HUES48 (cell line): Measurements from ENCODE around the gene NEDD8.

Source experiments
- H3K27ac ChIP-seq: one replicate; pipeline ENCODE4 v1.7.0; 2013; ENCODE audit warnings: low read depth, low read length, inconsistent platforms
- H3K27me3 ChIP-seq: 2 replicates; pipeline ENCODE4 v1.6.1; 2013; ENCODE audit warnings: mild to moderate bottlenecking, low read length; ENCODE audit not compliant: control insufficient read depth, insufficient read depth
- H3K36me3 ChIP-seq: 2 replicates; pipeline ENCODE4 v1.6.1; 2013; ENCODE audit warnings: low read length; ENCODE audit not compliant: control insufficient read depth, insufficient read depth
- H3K4me1 ChIP-seq: 2 replicates; pipeline ENCODE4 v1.6.1; 2013; ENCODE audit warnings: mild to moderate bottlenecking, low read length; ENCODE audit not compliant: control insufficient read depth, insufficient read depth
- H3K4me3 ChIP-seq: 2 replicates; pipeline ENCODE4 v1.5.1; 2013; ENCODE audit warnings: mild to moderate bottlenecking, low read depth, low read length
- H3K9ac ChIP-seq: 2 replicates; pipeline ENCODE4 v1.6.1; 2013; ENCODE audit warnings: mild to moderate bottlenecking, low read depth, low read length, moderate library complexity
- H3K9me3 ChIP-seq: 2 replicates; pipeline ENCODE4 v1.6.1; 2013; ENCODE audit warnings: low read length; ENCODE audit not compliant: control insufficient read depth, insufficient read depth

Gene NEDD8

DNA sequence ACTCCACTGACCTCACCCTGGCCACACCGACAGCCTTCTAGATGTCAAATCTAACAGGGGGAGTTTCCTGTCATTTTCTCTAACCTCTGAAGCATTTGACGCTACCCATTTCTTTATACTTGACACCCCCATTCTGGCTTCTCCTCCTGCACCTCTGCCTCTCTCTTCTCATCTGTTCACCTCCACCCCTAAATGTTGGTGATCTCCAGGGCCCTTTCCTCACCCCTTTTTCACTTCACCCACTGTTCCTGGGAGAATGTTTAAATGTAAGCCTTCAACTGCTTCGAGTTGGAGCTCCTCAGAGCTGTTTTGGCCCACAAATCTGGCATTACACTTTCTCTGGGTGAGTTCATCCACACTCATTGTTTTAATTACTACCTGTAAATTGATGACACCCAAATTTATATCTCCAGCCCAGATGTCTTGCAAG lies 39.7 kb upstream of the NEDD8 start:
- H3K27ac ChIP-seq: no peak overlapping the region

DNA sequence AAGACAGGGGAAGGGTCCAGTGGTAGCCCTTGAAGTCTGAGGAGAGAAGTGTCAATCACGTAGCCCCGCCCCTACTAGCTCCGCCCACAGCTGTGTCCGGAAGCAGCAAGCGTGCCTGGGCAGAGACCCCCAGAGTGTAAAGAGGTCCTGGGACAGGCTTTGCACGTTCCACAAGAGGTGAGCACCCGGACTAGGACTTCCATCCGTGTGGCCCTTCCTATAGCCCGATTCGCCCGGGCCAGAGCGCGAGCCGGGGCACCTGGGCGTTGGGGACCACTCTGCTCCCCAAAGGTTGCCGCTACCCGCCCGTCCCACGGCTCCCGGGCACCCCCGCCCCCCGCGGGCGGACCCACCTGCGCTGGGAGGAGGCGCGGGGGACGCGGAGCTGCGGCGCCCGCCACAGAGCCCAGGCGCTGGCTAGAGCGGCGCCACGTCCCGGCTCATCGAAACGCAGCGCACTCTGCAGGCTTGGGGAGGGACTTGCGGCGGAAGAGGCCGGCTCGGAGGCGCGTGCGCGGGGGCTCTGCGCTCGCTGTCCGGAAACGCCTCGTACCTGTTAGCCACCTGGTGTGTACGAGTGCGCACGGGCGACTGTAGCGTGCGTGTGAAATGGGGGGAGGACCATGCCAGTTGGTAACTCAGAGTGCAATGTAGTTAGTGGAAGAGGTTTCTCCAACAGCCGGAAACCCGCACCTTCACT lies 39.1 kb upstream of the NEDD8 start, which contains the start of gene RABGGTA:
TSS of gene RABGGTA (minus strand) at position 464 of the 700 bp plus-strand sequence. CDS start 482 bp downstream, outside the sequence.
- Histone ChIP-seq H3K9me3 (no peaks in the 10 kb centered on the region), H3K4me3 (peak within 1 kb of the TSS; percentile 90), H3K4me1 (peaks cover 7% of the 10 kb centered on the region; the same call in 1 of the 2 replicates), H3K36me3 (peaks cover 6% of the 10 kb centered on the region), H3K9ac (peak within 1 kb of the TSS; percentile 95), H3K27ac (peak within 1 kb of the TSS; percentile 96), H3K27me3 (no peaks in the 10 kb centered on the region)

More for the DNA sequence above, 39.7 kb upstream of the NEDD8 start:
- H3K4me3 ChIP-seq: peak overlapping the region; percentile 90
- no peaks in the 10 kb centered on the region for H3K9me3 ChIP-seq
- H3K36me3 ChIP-seq: peaks cover 3% of the 10 kb centered on the region
- H3K27me3 ChIP-seq: no peaks in the 10 kb centered on the region
- H3K9ac ChIP-seq: no peak overlapping the region
- peaks cover 7% of the 10 kb centered on the region; the same call in 1 of the 2 replicates for H3K4me1 ChIP-seq

DNA sequence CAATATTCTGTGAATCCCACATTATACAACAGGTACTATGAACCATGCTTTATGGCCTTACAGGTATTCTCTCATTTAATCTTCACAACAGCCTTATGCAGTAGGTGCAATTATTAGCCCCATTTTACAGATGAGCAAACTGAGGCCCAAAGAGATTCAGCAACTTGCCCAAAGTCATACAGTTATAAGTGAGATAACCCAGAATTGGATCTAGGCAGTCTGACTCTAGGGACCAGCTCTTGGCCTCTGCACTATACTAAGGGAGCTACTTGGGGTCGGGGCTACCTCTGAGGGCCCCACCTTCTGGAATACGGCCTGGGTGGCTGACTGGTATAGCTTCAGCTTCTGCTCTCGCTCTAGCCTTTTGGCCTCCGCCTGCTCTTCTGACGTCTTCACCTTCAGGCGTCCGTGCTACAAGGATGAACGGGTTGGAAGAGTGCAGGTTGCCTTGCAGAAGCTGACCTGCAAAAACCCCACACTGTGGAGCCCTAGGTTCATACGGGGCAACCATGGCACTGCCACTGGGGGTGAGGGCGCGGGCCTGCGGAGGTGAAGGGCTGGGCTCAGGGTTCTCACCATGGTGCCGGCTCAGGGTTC lies 38.5 kb upstream of the NEDD8 start:
- Histone ChIP-seq H3K9me3 (no peaks in the 10 kb centered on the region), H3K27me3 (no peaks in the 10 kb centered on the region), H3K4me3 (peak overlapping the region; percentile 90), H3K9ac (peak overlapping the region; percentile 95; the same call in 1 of the 2 replicates), H3K36me3 (peaks cover 9% of the 10 kb centered on the region), H3K4me1 (peaks cover 7% of the 10 kb centered on the region; the same call in 1 of the 2 replicates), H3K27ac (peak overlapping the region; percentile 96)

DNA sequence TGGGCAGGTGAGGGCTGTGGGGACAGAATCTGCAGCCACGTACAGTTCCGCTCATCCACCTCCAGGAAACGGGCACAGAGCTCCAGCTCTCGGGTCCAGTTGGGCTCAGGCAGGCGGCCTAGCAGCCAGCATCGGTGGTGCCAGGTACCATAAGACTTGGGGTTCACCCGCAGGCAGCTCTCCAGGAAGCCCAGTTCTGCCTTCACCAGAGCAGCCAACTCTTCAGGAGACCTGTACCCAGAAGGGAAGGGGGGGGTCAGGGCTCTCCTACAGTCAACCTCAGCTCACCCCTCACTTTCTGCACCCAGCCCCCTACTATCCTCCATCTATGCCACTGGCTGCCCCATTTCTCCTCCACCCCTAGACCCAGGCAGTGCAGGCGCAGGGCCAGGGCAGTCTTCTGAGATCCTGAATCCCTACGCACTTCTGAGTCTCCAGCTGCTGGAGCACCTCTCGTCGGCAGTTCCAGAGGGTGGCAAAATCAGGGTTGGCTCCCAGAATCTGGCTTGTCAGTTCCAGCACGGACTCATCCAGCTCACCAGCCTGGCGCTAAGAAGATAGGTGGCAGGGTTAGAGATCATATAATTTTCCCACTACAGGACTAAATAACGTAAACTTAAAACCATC lies 37.9 kb upstream of the NEDD8 start:
- H3K27ac ChIP-seq: no peak overlapping the region
- H3K9me3 ChIP-seq: no peaks in the 10 kb centered on the region
- H3K36me3 ChIP-seq: peaks cover 9% of the 10 kb centered on the region
- no peak overlapping the region for H3K9ac ChIP-seq
- H3K4me3 ChIP-seq: no peak overlapping the region
- H3K4me1 ChIP-seq: peaks cover 7% of the 10 kb centered on the region; the same call in 1 of the 2 replicates
- no peaks in the 10 kb centered on the region for H3K27me3 ChIP-seq

- no peaks in the 10 kb centered on the region for H3K27me3 ChIP-seq
- peaks cover 9% of the 10 kb centered on the region for H3K36me3 ChIP-seq
- no peak overlapping the region for H3K4me3 ChIP-seq
- H3K9me3 ChIP-seq: no peaks in the 10 kb centered on the region
- H3K9ac ChIP-seq: no peak overlapping the region
- no peak overlapping the region for H3K27ac ChIP-seq
- peaks cover 7% of the 10 kb centered on the region; the same call in 1 of the 2 replicates for H3K4me1 ChIP-seq
Measured at GRCh38 chr14:24269368-24269767, 37.2 kb upstream of the NEDD8 start.

DNA sequence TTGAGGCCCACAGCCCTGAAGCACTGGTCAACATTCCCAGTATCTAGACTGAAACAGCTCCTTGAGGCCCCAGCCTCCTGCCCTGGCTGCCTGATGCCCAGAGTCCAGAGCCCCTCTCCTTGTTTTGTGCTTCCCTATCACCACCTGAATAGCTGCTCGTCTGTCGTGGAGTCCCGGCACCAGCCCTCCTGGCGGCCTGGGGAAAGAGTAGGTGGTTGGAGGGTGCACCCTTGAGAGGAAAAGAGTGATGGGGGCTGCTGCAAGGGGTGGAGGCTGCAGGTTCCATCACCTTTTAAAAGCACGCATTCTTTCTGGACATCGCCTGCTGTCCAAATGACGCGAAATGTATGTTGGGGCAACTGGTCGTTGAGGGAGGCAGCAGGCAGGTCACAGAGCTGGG lies 36.1 kb upstream of the NEDD8 start:
- H3K4me3 ChIP-seq: no peak overlapping the region
- no peaks in the 10 kb centered on the region for H3K9me3 ChIP-seq
- no peak overlapping the region for H3K27ac ChIP-seq
- H3K9ac ChIP-seq: no peak overlapping the region
- H3K27me3 ChIP-seq: no peaks in the 10 kb centered on the region
- 0 out of 2 replicates have a peak, but pooled peaks cover 4% of the 10 kb centered on the region for H3K4me1 ChIP-seq
- H3K36me3 ChIP-seq: peaks cover 9% of the 10 kb centered on the region

DNA sequence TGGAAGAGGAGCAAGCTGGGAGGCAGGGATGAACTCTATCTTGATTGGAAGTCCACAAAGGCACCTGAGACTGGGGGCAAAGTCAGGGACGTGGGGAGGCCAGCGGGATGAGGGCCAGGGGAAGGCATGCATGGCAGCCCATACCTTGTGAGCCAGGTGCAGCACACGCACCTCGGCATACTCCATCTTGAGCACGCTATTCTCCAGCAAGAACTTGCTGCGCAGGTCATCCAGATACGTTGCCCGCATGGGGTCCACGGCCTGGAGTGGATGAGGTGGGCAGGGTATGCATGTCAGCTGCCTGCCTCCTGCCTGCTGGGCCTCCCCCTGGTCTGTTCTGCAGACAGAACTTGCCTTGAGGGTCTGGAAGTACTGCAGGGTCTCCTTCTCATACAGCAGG lies 35.3 kb upstream of the NEDD8 start:
- Histone ChIP-seq H3K27ac (no peak overlapping the region), H3K4me1 (0 out of 2 replicates have a peak, but pooled peaks cover 4% of the 10 kb centered on the region), H3K9ac (no peak overlapping the region), H3K36me3 (peaks cover 9% of the 10 kb centered on the region), H3K4me3 (no peak overlapping the region), H3K9me3 (no peaks in the 10 kb centered on the region), H3K27me3 (no peaks in the 10 kb centered on the region)

DNA sequence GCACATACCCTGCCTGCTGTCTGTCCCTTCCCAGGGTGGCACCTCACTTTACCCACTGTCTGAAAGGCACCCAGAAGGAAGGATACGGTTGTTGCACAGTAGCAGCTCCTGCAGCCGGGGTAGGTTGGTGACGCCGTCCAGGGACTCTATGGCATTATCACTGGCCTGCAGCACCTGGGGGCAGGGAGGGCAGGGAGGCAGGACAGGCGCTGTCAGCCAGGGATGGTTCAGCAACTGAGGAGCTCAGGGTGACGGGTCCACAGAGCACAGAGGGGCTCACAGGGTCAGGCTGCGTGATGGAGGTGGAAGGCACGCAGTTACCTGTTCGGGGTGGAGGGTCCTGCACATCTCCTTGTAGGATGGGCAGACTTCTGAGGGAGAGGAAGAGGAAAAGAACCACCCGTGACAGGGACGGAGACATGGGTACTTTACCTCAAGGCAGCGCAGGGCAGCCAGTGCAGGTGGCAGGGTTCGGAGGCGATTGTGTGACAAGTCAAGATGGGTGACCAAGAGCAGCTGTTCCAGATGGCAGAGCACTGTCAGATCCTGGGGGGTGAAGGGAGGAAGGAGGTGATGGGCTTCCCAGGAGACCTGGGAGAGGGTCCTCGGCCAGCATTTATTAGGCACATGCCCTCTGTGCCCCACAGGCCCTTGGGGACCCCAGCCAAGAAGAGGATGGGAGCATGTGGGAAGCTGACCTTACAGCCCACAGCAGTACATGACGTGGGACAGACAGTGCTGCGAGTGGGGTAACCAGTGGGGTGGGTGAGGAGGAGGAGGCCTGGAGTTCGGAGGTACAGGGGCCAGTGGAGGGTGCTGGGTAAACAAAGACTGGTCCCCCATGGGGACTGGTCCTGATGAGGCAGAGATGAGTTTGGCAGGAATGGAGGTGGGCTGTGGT lies 34.4 kb upstream of the NEDD8 start:
- no peaks in the 10 kb centered on the region for H3K27me3 ChIP-seq
- H3K4me3 ChIP-seq: no peak overlapping the region
- H3K9me3 ChIP-seq: no peaks in the 10 kb centered on the region
- no peak overlapping the region for H3K27ac ChIP-seq
- no peak overlapping the region for H3K9ac ChIP-seq
- H3K36me3 ChIP-seq: peaks cover 9% of the 10 kb centered on the region
- no peaks in the 10 kb centered on the region for H3K4me1 ChIP-seq

- Histone ChIP-seq H3K36me3 (peaks cover 9% of the 10 kb centered on the region), H3K27me3 (no peaks in the 10 kb centered on the region)
Measured at GRCh38 chr14:24264298-24264697, 32.1 kb upstream of the NEDD8 start.

DNA sequence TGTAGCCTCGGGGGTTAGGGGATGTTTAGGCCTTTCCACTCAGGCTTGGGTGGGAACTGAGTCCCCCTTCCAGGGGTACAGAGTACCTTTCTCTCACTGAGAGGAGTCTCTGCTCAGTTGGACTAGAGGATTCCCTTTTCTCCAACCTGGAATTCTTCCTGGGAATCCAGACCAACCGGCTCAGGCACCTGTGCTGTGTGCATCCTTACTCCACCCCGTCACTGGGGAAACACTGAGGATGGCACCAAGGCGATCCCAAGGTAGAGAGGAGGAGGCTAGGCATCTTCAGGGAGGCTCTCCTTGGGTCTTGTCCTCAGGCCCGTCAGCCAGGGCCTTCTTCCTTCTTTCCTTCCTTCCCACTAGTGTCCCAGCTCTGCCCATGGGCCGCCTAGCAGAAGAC lies 31.7 kb upstream of the NEDD8 start:
- Histone ChIP-seq H3K36me3 (peaks cover 9% of the 10 kb centered on the region), H3K9ac (no peak overlapping the region), H3K4me3 (no peak overlapping the region), H3K27me3 (no peaks in the 10 kb centered on the region), H3K9me3 (no peaks in the 10 kb centered on the region), H3K4me1 (no peaks in the 10 kb centered on the region), H3K27ac (no peak overlapping the region)

More at GRCh38 chr14:24264298-24264697, 32.1 kb upstream of the NEDD8 start:
- Histone ChIP-seq H3K4me1 (no peaks in the 10 kb centered on the region), H3K27ac (no peak overlapping the region), H3K9me3 (no peaks in the 10 kb centered on the region), H3K9ac (no peak overlapping the region), H3K4me3 (no peak overlapping the region)
